GM18526 (cell line): Measurements from ENCODE around the gene TMPRSS13.

Source experiments
- POLR2A ChIP-seq: IDR thresholded peaks from 3 replicates; pipeline ENCODE4 v1.6.1; 2011; ENCODE audit not compliant: insufficient read length; ENCODE audit errors: extremely low read depth

The TMPRSS13 gene

DNA sequence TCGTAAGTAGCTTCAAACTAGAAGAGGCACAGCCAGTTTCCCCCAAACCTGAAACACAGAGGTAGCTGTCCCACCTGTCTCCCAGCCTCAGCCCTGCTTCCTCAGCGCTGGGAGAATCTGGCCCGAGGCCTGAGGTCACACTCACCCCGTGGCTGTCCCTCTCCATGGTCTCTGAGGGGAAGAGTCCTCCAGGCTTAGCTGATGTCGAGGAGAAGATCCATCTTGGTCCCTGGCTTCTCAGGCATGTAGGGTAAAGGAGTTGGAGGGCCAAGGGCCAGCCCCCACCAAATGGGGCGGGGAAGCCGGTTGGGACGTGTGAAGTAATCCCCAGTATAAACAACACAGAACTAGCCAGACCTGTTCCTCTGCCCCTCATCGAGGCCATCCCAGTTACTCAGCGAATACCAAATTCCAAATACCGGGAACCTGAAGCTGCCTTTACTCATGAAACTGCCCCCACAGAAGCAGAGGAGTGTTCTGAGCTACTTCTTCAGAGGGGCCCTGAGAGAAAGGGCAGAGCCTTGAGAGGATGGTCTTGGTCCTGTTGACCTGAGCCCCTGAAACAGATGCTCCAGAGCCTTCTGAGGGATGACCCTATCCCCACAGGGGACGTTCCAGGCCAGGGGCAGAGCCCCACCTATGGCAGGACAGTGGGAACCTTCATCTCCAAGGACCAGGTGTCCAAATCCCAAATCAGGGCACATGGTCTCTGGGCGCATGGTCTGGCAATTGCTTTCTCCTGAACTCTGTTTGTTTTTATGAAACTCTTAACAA is at the start of gene TMPRSS13:
TMPRSS13 (minus strand) TSS at position 261 of the 774 bp plus-strand sequence; CDS start at position 166, 95 bp downstream.
- no peak for TF ChIP-seq POLR2A

DNA sequence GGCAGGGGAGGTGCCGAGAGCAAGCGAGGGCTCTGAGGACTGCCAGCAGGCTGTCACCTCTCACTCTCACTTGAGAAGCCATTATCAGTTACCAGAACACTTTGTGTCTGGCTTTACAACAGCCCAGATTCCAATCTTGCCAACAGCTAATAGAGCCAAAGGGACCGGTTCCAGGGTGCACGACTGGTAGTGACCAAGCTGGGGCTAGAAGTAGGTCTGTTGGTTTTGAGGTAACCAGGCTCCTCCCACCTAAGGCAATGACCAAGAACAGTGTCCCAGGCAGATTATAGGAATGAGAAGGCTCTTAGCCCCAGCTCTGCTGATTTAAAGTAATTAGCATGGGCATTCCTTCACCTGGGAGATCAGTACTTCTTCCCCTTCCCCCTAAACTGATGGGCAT is 49.8 kb upstream of the TMPRSS13 start:
- TF ChIP-seq POLR2A = no peak

DNA sequence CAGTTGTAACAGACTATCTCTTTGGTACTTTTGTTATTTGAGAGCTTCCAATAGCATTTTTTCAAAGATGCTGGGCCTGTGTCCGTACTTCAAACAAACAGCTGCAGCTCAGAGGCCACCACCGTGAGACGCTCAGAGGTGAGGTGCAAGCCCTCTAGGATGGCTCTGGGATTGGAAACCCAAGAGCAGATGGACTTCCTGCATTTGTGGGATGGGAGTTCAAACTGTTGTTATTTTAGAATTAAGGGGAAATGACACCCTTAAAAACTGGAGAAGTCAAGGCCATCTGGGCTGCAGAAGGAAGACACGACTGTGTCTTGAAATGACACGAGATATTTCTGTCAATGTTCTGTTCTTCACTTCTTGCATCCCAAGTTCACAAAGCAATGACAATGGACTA is 47.8 kb upstream of the TMPRSS13 start:
- no peak for TF ChIP-seq POLR2A

DNA sequence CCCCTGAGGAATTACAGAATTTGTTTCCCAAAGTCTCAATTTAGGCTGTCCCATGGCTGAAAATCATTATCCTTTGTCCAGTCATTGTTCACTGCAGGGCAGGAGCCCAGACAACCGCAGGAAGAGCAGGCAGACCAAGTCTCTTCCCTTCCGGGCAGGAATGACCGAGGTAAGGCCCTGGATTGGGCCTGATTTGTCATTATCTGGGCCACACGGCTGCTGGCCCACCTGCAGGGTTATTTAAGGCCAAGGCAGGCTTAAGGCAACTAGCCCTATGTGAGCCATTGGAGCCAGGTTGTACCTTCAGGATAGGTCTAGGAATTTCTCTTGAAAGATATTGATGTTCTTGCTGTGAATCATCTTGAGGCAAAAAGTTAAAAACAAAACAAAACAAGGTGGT is 47.2 kb upstream of the TMPRSS13 start:
- TF ChIP-seq POLR2A = no peak

DNA sequence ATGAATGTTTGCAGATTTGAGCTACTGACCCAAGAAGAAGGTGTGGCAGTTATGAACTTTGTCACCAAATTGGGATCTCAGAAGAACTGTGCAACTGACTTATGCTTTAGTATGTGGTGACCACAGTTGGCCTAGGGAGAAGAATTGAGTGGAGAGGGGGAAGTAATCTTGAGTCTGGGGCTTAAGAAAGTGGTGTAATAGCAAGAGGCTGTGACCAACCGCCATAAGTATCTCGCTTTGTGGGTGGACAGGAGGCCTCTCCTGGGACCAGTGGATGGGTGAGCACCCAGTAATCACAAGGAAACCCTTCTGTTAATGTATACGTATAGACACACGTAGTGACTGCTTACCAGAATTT is 44.3 kb upstream of the TMPRSS13 start:
- no peak for TF ChIP-seq POLR2A

DNA sequence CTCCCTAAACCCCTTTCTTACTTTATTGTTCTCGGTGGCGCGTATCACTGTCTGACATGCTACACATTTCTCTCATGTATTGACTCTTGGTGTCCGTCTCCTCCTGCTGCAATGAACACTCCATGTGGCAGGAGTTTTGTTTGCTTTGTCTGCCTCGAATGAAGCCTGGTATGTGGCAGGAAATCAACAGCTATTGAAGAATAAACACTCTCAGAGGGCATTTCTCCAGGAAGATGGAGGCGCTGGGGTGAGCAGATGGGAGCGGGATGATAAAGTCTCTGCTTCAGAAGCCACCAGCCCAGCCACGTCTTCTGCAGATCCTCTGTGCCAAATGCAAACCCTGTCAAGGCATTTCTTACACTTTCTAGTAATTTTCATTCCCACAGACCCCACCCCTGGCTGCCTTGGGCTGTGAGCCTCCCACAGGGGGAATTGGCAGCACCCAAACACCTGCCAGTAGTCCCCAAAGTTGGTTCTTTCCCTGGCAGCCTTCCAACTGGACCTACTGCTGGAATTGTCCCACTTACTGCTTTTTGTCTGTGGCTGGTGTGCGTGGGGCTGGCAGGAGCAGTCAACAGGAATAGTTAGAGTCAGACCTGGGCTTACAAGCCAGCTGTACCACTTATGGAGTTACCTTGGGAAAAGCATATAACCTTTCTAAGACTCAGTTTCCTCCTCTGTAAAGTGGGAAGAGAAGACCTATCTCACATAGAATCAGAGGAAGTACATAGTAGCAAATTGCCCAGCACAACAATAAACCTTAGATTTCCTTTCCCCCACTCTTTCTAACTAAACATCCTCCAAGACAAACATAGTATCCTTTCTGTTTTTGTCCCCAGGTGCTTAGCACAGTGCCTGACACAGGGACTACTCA is 43.7 kb upstream of the TMPRSS13 start:
- TF ChIP-seq POLR2A = no peak

DNA sequence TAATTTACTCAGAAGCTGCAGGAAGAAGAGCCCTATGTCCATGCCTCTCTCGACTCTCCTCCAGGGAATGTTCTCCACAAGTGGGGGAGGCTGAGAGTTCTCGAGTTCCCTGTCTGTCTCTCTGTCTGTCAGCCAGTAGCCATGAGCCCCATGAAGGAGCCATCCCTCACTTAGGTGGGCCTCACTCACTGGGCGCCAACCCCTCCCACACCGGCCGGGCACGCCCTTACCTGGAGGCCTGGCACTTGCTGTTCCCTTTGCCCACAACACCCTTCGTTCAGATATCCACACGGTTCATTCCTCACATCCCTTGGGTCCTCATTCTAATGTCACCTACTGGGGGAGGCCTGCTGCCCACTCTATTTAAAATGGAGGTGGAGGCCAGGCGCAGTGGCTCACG is 42.8 kb upstream of the TMPRSS13 start:
- no peak for TF ChIP-seq POLR2A

DNA sequence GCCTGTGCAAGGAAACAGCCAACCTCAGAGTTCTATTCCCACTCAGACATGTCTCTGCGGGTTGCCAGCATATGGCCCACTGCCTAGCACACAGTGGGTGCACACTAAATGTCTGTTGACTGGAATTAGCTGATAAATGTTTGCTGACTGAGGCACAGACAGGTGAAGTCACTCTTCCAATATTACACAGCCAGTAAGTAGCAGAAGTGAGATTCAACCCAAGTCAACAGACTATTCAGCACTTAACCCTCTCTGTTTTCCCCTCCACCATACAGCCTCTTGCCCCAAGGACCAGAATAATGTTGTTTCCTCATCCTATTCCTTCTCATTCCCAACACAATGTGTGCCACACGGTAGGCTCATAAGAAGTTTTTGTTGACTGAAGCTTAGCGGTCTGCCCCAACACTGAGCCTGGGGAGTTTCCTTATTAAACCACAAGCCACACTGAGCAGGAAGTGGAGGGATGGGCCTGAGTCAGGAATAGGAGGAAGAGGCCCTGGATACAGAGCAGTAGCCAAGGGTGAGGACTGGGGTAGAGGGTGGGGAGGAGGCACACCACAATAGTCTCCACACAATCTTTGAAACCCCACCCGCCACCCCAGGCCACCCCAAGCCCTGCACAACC is 41.3 kb upstream of the TMPRSS13 start:
- TF ChIP-seq POLR2A = no peak

DNA sequence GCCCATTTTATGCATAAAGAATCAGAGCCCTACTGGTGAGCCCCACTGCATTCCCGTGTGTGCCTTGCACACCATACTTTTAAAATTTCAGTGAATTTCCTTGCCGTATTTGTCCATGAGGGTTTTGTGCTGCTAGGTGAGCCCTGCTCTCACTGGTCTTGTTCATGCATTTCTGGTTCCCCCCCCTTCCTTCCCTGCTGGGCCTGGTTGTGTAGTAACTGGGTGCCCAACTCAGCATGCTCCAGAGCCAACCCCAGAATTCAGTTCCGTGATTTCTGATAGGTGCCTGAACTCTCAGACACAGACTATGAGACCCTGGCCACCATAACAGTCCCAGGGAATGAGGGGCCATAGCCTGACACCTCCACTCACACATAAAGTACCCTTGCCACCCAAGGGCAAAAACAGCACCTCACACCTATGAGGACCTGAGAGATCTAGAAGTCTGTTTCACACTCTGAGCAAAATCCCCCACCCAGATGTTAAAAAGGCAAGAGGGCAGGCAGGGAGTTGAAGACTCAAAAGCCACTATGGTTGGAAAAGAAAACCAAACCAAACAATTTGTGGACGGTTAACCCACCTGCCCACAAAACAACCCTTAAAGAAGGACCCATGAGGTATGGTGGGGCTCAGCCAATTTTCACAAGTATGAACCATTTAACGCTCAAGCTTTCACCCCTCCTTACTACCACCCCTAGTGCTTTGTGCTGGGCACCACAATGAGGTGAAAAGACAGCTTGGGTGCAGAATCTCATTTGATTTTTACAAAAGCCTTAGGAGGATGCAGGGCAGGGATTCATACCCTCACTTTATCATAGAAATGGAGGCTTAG is 40.2 kb upstream of the TMPRSS13 start:
- no peak for TF ChIP-seq POLR2A

DNA sequence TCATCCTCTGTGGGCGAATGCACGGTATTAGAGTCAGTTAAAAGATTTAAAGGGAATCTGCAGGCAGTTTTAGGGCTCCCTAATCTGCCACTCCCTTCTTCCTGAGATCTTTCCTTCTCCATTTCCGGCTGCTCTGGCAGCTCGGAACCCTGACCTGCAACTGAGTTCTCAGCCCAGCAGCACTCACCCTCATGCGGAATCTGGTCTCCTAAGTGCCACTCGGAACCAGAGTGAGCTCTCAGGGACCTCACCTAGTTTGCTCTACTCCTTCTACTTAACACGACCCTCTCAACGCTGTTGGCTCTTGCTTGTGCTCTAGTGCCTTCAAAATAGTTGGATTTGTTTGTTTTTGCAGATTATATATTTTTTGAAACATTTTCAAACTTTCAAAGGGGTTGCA is 37.7 kb upstream of the TMPRSS13 start:
- TF ChIP-seq POLR2A = no peak

DNA sequence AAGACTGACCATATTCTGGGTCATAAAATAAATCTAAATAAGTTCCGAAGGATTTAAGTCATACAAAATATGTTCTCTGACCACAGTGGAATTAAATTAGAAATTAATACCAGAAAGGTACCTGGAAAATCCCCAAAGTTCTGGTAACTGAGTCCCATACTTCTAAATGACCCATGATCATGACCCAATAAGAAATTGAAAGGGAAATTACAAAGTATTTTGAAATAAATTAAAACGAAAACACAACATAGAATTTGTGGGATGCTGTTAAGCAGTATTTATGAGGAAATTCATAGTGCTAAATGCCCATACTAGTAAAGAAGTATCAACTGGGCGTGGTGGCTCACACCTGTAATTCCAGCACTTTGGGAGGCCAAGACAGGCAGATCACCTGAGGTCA is 33.6 kb upstream of the TMPRSS13 start:
- TF ChIP-seq POLR2A = no peak

DNA sequence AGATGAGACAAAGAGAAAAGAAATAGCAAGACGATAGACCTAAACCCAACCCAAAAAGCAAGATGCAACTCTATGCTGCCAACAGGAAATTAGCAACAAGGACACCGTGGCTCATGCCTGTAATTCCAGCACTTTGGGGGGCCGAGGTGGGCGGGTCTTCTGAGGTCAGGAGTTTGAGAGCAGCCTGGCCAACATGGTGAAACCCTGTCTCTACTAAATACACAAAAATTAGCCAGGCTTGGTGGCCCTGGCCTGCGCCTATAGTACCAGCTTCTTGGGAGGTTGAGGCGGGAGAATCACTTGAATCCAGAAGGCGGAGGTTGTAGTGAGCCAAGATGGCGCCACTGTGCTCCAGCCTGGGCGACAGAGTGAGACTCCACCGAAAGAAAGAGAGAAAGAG is 32.7 kb upstream of the TMPRSS13 start:
- TF ChIP-seq POLR2A = no peak

DNA sequence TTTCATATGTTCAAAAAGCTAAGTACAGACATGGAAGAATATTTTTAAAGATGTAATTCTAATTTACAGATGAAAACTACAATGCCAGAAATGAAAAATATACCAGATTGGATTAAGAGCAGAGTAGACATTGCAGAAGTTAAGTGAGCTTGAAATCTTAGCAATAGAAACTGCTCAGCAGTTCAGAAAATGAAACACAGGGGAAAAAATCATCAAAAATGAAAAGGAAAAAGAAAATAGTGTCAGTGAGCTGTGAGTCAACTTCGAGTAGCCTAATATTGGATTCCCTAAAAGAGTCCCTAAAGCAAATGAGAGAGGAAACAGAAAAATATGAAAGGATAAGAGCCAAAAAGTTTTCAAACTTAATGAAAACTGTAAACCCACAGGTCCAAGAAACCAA is 31.2 kb upstream of the TMPRSS13 start:
- TF ChIP-seq POLR2A = no peak

DNA sequence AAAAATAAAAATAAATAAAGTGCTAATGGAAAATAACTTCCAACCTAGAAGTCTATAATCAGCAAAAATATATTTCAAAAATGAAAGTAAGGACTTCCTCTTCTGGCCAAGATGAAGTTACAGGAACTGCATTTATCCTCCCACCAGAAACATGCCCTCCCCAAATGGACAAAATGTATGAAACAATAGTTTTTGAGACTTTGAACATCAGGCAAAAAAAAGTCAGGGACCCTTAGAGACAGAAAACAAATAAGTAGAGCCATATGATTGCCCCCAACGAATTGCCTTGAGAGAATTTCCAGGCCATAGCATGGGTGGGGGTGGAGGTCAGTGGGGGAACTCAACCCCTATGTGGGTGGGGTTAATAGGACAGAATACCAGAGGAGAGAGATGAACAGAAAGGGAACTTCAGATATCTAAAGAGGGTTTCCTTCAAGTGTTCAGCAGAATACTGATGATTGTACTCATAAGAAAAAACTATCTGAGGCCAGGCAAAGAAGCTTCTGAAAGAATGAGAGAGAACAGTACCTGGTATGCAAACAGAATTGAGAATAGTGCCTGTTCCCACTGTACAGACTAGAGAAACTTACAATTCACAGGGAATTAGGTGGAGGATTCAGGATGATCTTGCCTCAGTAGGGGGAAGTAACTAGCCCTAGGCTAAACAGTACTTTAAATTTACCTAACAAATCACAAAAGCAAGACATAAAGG is 30.4 kb upstream of the TMPRSS13 start:
- TF ChIP-seq POLR2A = no peak
